H9 (cell line): Measurements from ENCODE around the gene CXCL9. TPM values are rescaled to one million over a fixed set of nuclear protein-coding genes. Genes with fewer than 3 reads are reported as not detected.

Experiments used
- DNase-seq: peaks from one replicate; pipeline ENCODE4 v3.0.0-alpha.2; 2017
- H2AFZ ChIP-seq: one replicate; pipeline ENCODE4 v1.6.1; 2013; ENCODE audit warnings: mild to moderate bottlenecking, low read length, control low read depth, moderate library complexity
- H2AK5ac ChIP-seq: 2 replicates; pipeline ENCODE4 v1.6.1; 2013; ENCODE audit warnings: low read length, control low read depth, mixed read lengths; ENCODE audit not compliant: insufficient read length
- H2BK120ac ChIP-seq: one replicate; pipeline ENCODE4 v1.6.1; 2013; ENCODE audit warnings: low read depth, mild to moderate bottlenecking, low read length, control low read depth, inconsistent platforms; ENCODE audit not compliant: poor library complexity, severe bottlenecking
- H2BK12ac ChIP-seq: 2 replicates; pipeline ENCODE4 v1.6.1; 2013; ENCODE audit warnings: low read length, control low read depth, mixed read lengths, low read depth; ENCODE audit not compliant: insufficient read length
- H2BK15ac ChIP-seq: 2 replicates; pipeline ENCODE4 v1.6.1; 2013; ENCODE audit warnings: low read depth, low read length, control low read depth
- H2BK20ac ChIP-seq: one replicate; pipeline ENCODE4 v1.6.1; 2013; ENCODE audit warnings: low read depth, mild to moderate bottlenecking, low read length, control low read depth, inconsistent platforms; ENCODE audit not compliant: poor library complexity, severe bottlenecking
- H2BK5ac ChIP-seq: 2 replicates; pipeline ENCODE4 v1.6.1; 2013; ENCODE audit warnings: low read length, control low read depth, mixed read lengths; ENCODE audit not compliant: insufficient read length
- H3K14ac ChIP-seq: 2 replicates; pipeline ENCODE4 v1.6.1; 2013; ENCODE audit warnings: low read length, control low read depth; ENCODE audit not compliant: insufficient read depth
- H3K18ac ChIP-seq: 2 replicates; pipeline ENCODE4 v1.6.1; 2013; ENCODE audit warnings: low read depth, mild to moderate bottlenecking, mixed read lengths, low read length, control low read depth; ENCODE audit not compliant: insufficient read length
- H3K23ac ChIP-seq: 2 replicates; pipeline ENCODE4 v1.6.1; 2013; ENCODE audit warnings: low read length, control low read depth, mixed read lengths, low read depth; ENCODE audit not compliant: insufficient read length
- H3K23me2 ChIP-seq: 2 replicates; pipeline ENCODE4 v1.6.1; 2013; ENCODE audit warnings: low read depth, mild to moderate bottlenecking, mixed read lengths, low read length, control low read depth; ENCODE audit not compliant: insufficient read length, poor library complexity, severe bottlenecking
- H3K27ac ChIP-seq: 2 replicates; pipeline ENCODE4 v1.5.1; 2013; ENCODE audit warnings: low read length, control low read depth, mixed read lengths, low read depth; ENCODE audit not compliant: insufficient read length
- H3K27me3 ChIP-seq: 2 replicates; pipeline ENCODE4 v1.6.1; 2013; ENCODE audit warnings: low read length, control low read depth, inconsistent platforms; ENCODE audit not compliant: insufficient read depth
- H3K4ac ChIP-seq: 2 replicates; pipeline ENCODE4 v1.6.1; 2013; ENCODE audit warnings: low read depth, mild to moderate bottlenecking, control low read depth, inconsistent platforms, low read length, moderate library complexity
- H3K4me1 ChIP-seq: 2 replicates; pipeline ENCODE4 v1.6.1; 2013; ENCODE audit warnings: low read length, control low read depth, inconsistent platforms; ENCODE audit not compliant: insufficient read depth
- H3K4me2 ChIP-seq: 2 replicates; pipeline ENCODE4 v1.6.1; 2013; ENCODE audit warnings: low read length, control low read depth, mixed read lengths; ENCODE audit not compliant: insufficient read length, insufficient read depth
- H3K56ac ChIP-seq: 2 replicates; pipeline ENCODE4 v1.6.1; 2013; ENCODE audit warnings: low read depth, mild to moderate bottlenecking, mixed read lengths, low read length, control low read depth; ENCODE audit not compliant: insufficient read length
- H3K79me1 ChIP-seq: 2 replicates; pipeline ENCODE4 v1.6.1; 2013; ENCODE audit warnings: low read depth, mild to moderate bottlenecking, moderate library complexity, low read length, control low read depth, inconsistent platforms; ENCODE audit not compliant: insufficient read depth, poor library complexity, severe bottlenecking
- H3K79me2 ChIP-seq: 2 replicates; pipeline ENCODE4 v1.6.1; 2013; ENCODE audit warnings: low read length, control low read depth, inconsistent platforms; ENCODE audit not compliant: insufficient read depth
- H3K9ac ChIP-seq: 2 replicates; pipeline ENCODE4 v1.6.1; 2013; ENCODE audit warnings: low read length, control low read depth, mixed read lengths; ENCODE audit not compliant: insufficient read length; ENCODE audit errors: extremely low read depth
- H3K9me3 ChIP-seq: one replicate; pipeline ENCODE4 v1.6.1; 2013; ENCODE audit warnings: low read depth, low read length, inconsistent platforms; ENCODE audit not compliant: control insufficient read depth
- H3T11ph ChIP-seq: one replicate; pipeline ENCODE4 v1.6.1; 2013; ENCODE audit warnings: mild to moderate bottlenecking, low read length, control low read depth, inconsistent platforms
- H4K20me1 ChIP-seq: one replicate; pipeline ENCODE4 v1.6.1; 2013; ENCODE audit not compliant: control insufficient read depth, insufficient read length, insufficient read depth
- H4K5ac ChIP-seq: 2 replicates; pipeline ENCODE4 v1.6.1; 2013; ENCODE audit warnings: low read depth, mild to moderate bottlenecking, mixed read lengths, low read length, control low read depth; ENCODE audit not compliant: insufficient read length
- H4K8ac ChIP-seq: replicated peaks from 2 replicates; pipeline ENCODE4 v1.6.1; 2013; ENCODE audit warnings: low read length, control low read depth, mixed read lengths, low read depth; ENCODE audit not compliant: insufficient read length
- H4K91ac ChIP-seq: 2 replicates; pipeline ENCODE4 v1.6.1; 2013; ENCODE audit warnings: low read depth, mild to moderate bottlenecking, moderate library complexity, mixed read lengths, low read length, control low read depth; ENCODE audit not compliant: insufficient read length
- H3K27ac Mint-ChIP-seq, 3 experiments: 2 replicates in 2 of 3; 3 replicates in 1 of 3; pipeline ENCODE4 v1.8.0; 2020 to 2021; ENCODE audit warnings: mixed read lengths in 3 of 3, mild to moderate bottlenecking in 1 of 3, moderate library complexity in 1 of 3
- H3K27me3 Mint-ChIP-seq: 2 replicates; pipeline ENCODE4 v1.8.0; 2021; ENCODE audit warnings: low read depth, mild to moderate bottlenecking, moderate library complexity, mixed read lengths
- H3K36me3 Mint-ChIP-seq, 3 experiments: 2 replicates in 2 of 3; 3 replicates in 1 of 3; pipeline ENCODE4 v1.8.0; 2020 to 2021; ENCODE audit warnings: low read depth in 3 of 3, mixed read lengths in 3 of 3; ENCODE audit not compliant: insufficient read depth in 1 of 3
- H3K4me1 Mint-ChIP-seq, 2 experiments: 2 replicates each; pipeline ENCODE4 v1.8.0; 2020; ENCODE audit warnings: mixed read lengths in 2 of 2
- H3K4me3 Mint-ChIP-seq, 2 experiments: 2 replicates in 1 of 2; 3 replicates in 1 of 2; pipeline ENCODE4 v1.8.0; 2020 to 2021; ENCODE audit warnings: mild to moderate bottlenecking in 2 of 2, mixed read lengths in 2 of 2, moderate library complexity in 1 of 2
- H3K9me3 Mint-ChIP-seq, 2 experiments: 2 replicates in 1 of 2; 3 replicates in 1 of 2; pipeline ENCODE4 v1.8.0; 2020; ENCODE audit warnings: mild to moderate bottlenecking in 2 of 2, mixed read lengths in 2 of 2, moderate library complexity in 1 of 2
- WGBS: extraction: QIAGEN DNeasy Blood & Tissue Kit; methylation state at CpG from one replicate; pipeline ENCODE4 v1.1.7; 2013; ENCODE audit warnings: missing lambda C conversion rate, low lambda C conversion rate, mixed read lengths; ENCODE audit not compliant: insufficient read length; ENCODE audit errors: extremely low coverage; 5-methylcytosine and 5-hydroxymethylcytosine counted together
- total RNA-seq: library from RNA; stranded (reverse); gene quantifications from 2 replicates; pipeline ENCODE4 v1.2.1, GENCODE V29; 2021
- TF ChIP-seq, protein P1 (sequence below): fragments of 200-600 bp; sonication (generic); conservative IDR thresholded peaks from 3 replicates; pipeline ENCODE4 v1.8.0; 2021; ENCODE audit warnings: antibody characterized with exemption, mild to moderate bottlenecking

Gene CXCL9
- total RNA-seq, 1 experiment from 2014 or later = not detected

DNA sequence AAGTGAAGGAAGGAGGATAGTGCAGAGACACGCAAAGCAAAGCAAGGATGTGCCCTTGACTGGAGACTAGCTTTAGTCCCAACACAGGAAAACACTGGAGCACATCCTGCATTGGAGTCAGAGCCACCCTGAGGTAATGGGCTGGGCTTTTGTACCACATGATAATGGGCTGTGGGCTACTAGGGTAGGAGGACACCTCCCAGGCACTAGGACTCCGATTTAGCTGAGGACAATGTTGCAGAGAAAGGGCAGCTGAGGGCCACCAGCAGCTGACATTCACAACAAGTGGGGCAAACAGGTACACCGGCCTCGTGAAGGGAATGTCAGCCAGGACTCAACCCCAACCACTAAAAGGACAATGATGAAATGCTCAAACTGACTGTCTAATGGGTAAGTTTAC lies 26.7 kb downstream of the CXCL9 start:
- no peak overlapping the region for H3K27ac Mint-ChIP-seq
- no peak overlapping the region for H2BK12ac ChIP-seq
- H3K23ac ChIP-seq = no peak overlapping the region
- H3K56ac ChIP-seq = no peak overlapping the region
- H2BK20ac ChIP-seq = no peak overlapping the region
- no peak overlapping the region for H2BK15ac ChIP-seq
- no peaks in the 10 kb centered on the region for H3K27me3 Mint-ChIP-seq
- no peak overlapping the region for H2AK5ac ChIP-seq
- no peak overlapping the region for H3K4me3 Mint-ChIP-seq
- H4K20me1 ChIP-seq = no peaks in the 10 kb centered on the region
- no peak overlapping the region for H3K4ac ChIP-seq
- DNase-seq = no peak
- H4K5ac ChIP-seq = no peak overlapping the region
- H3K79me2 ChIP-seq = peaks cover 13% of the 10 kb centered on the region; the same call in 1 of the 2 replicates
- peaks cover 47 to 69% (median 49%) of the 10 kb centered on the region in 3 experiments for H3K36me3 Mint-ChIP-seq
- H3K4me1 Mint-ChIP-seq = no peaks in the 10 kb centered on the region
- no peaks in the 10 kb centered on the region for H3K23me2 ChIP-seq
- H3K4me2 ChIP-seq = no peak overlapping the region
- no peak overlapping the region for H3K18ac ChIP-seq
- no peak overlapping the region for H3T11ph ChIP-seq
- no peak overlapping the region for H4K91ac ChIP-seq
- no CpG with 5 or more reads among the region's 4 CpGs for WGBS
- H3K79me1 ChIP-seq = peaks cover 4% of the 10 kb centered on the region
- H3K9ac ChIP-seq = no peak overlapping the region
- H3K9me3 ChIP-seq = peaks cover 10% of the 10 kb centered on the region
- no peak overlapping the region for H4K8ac ChIP-seq
- no peaks in the 10 kb centered on the region for H3K4me1 ChIP-seq
- peaks cover 12 to 14% of the 10 kb centered on the region in 2 experiments; a peak in 4 of 5 replicates for H3K9me3 Mint-ChIP-seq
- no peak overlapping the region for H2BK120ac ChIP-seq
- no peak overlapping the region for H2BK5ac ChIP-seq
- no peak overlapping the region for H3K14ac ChIP-seq
- H3K27me3 ChIP-seq = no peaks in the 10 kb centered on the region
- TF ChIP-seq, protein P1, sequence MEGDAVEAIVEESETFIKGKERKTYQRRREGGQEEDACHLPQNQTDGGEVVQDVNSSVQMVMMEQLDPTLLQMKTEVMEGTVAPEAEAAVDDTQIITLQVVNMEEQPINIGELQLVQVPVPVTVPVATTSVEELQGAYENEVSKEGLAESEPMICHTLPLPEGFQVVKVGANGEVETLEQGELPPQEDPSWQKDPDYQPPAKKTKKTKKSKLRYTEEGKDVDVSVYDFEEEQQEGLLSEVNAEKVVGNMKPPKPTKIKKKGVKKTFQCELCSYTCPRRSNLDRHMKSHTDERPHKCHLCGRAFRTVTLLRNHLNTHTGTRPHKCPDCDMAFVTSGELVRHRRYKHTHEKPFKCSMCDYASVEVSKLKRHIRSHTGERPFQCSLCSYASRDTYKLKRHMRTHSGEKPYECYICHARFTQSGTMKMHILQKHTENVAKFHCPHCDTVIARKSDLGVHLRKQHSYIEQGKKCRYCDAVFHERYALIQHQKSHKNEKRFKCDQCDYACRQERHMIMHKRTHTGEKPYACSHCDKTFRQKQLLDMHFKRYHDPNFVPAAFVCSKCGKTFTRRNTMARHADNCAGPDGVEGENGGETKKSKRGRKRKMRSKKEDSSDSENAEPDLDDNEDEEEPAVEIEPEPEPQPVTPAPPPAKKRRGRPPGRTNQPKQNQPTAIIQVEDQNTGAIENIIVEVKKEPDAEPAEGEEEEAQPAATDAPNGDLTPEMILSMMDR = no peak
- H3K27ac ChIP-seq = no peak overlapping the region
- H2AFZ ChIP-seq = no peak overlapping the region
